Measurements from ENCODE around the gene NXNL1.

DNA sequence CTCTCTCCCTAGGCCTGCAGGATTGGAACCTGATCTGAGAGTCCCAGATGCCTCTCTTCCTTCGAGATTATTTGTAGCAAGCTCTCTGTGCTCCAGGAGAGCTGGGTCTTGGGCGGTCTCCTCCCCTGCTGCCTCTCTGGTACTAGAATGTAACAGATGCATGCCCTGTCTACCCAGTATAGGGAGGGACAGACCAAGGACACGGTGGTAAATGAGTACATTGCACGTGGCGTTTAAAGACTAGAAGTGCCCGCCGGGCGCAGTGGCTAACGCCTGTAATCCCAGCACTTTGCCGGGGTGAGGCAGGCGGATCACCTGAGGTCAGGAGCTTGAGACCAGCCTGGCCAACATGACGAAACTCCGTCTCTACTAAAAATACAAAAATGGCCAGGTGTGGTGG is 21.3 kb upstream of the NXNL1 start:
- TF ChIP-seq CTCF (IDR thresholded peaks at IDR 0.05) (no peak), EP300 (IDR thresholded peaks at IDR 0.05) (no peak), POLR2AphosphoS5 (IDR thresholded peaks at IDR 0.05) (no peak)
